ENCODE results near the gene KRTAP12-1.

GRCh38 chr21:44694776-44695175 is 12.8 kb upstream of the KRTAP12-1 start:
- TF ChIP-seq EZH2 (IDR thresholded peaks at IDR 0.05; ENCODE audit: borderline replicate concordance, low read length) (no peak), CTCF (conservative IDR thresholded peaks at IDR 0.05 in 1 of 2, IDR thresholded peaks at IDR 0.05 in 1 of 2; ENCODE audit: extremely low read depth in 1 of 2, insufficient read depth in 1 of 2, low read depth in 1 of 2, low read length in 2 of 2) (no peak)
